IPS-15b (cell line): Measurements from ENCODE around the gene LHPP.
"Not testable (repeated sequence)": the region's sequence is repeated elsewhere in the genome, so short reads cannot be mapped to it uniquely, and the experiment has no call there.

Experiments
- H3K27me3 ChIP-seq: one replicate; pipeline ENCODE4 v1.6.1; 2013; ENCODE audit warnings: low read length; ENCODE audit not compliant: control insufficient read depth, insufficient read depth
- H3K36me3 ChIP-seq: one replicate; pipeline ENCODE4 v1.6.1; 2013; ENCODE audit warnings: low read length; ENCODE audit not compliant: control insufficient read depth, insufficient read depth
- H3K4me1 ChIP-seq: one replicate; pipeline ENCODE4 v1.6.1; 2013; ENCODE audit warnings: mild to moderate bottlenecking, low read length; ENCODE audit not compliant: control insufficient read depth, insufficient read depth
- H3K4me3 ChIP-seq: one replicate; pipeline ENCODE4 v1.5.1; 2013; ENCODE audit warnings: low read depth, low read length
- H3K9ac ChIP-seq: one replicate; pipeline ENCODE4 v1.6.1; 2013; ENCODE audit warnings: low read depth, mild to moderate bottlenecking, low read length
- H3K9me3 ChIP-seq: one replicate; pipeline ENCODE4 v1.6.1; 2013; ENCODE audit warnings: mild to moderate bottlenecking, low read length; ENCODE audit not compliant: control insufficient read depth, insufficient read depth

LHPP gene

DNA sequence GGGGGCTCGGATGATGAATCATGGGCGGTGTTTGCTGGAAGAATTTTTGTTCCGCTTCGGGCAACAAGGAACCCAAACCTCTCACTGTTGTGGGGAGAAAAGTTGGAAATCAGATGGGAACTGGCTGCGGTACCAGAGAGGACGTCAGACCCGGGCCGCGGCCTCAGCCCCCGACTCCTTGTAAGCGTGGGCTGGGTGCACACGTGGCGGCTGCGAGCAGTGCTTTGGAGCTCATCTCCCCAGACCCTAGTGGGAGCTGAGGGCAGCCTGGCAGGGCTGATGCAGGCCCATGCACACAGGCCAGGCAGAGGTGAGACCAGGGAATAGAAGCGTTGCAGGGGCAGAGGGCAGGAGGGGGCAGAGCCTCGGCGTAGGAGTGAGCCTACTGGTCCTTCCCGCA lies 146.1 kb downstream of the LHPP start:
- Histone ChIP-seq H3K9me3 (no peaks in the 10 kb centered on the region), H3K27me3 (no peaks in the 10 kb centered on the region), H3K36me3 (no peaks in the 10 kb centered on the region), H3K4me1 (no peaks in the 10 kb centered on the region), H3K9ac (no peak overlapping the region), H3K4me3 (no peak overlapping the region)

DNA sequence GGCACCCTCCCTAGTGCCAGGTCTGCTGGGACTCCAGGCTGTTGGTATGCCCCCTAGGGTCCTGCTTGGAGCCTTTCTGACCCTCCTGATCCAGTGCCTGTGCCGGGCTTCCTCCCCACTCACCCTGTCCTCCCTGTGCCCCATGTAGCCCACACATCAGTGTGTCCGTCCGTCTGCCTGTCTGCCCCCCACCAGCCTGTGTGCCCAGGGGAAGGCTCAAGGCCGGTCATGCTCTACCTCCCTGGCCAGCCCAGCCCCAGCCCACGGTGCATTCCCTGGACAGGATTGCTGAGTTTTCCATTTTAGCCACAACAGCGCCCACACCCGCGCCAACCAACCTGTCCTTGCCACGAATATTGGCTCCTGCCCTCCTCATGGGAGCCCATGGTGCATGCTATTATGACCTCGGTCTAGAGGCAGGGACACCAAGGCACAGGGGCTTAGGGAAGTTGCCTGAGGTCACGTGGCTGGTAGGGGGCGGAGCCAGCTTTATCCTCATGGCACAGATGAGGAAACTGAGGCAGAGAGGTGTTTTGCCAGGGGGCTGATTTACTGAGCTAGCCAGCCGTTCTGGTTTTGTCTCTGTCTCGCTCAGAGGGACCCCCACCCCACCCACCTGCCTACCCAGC lies 146.6 kb downstream of the LHPP start:
- Histone ChIP-seq H3K9ac (no peak overlapping the region), H3K27me3 (no peaks in the 10 kb centered on the region), H3K9me3 (no peaks in the 10 kb centered on the region), H3K36me3 (no peaks in the 10 kb centered on the region), H3K4me1 (no peaks in the 10 kb centered on the region), H3K4me3 (no peak overlapping the region)

DNA sequence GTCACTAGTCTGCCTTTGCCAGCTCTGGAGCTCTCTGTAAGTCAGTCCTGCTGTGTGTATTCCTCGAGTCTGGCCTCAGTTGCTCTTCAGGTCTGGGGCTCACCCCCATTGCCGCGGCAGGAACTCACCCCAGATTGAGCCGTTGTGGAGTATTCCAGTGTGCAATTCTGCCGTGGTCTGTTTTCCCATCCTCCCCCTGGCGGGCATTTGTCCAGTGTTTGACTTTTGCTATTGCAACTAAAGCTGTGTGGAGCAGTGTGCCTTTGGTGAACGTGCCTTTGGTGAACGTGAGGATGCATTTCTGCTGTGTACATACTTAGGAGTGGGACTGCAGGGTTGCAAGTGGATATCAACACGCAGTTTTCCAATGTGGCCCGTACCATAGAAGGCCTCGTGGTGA lies 148.1 kb downstream of the LHPP start:
- Histone ChIP-seq H3K36me3 (no peaks in the 10 kb centered on the region), H3K27me3 (no peaks in the 10 kb centered on the region), H3K4me3 (no peak overlapping the region), H3K9me3 (no peaks in the 10 kb centered on the region), H3K9ac (no peak overlapping the region), H3K4me1 (no peaks in the 10 kb centered on the region)

DNA sequence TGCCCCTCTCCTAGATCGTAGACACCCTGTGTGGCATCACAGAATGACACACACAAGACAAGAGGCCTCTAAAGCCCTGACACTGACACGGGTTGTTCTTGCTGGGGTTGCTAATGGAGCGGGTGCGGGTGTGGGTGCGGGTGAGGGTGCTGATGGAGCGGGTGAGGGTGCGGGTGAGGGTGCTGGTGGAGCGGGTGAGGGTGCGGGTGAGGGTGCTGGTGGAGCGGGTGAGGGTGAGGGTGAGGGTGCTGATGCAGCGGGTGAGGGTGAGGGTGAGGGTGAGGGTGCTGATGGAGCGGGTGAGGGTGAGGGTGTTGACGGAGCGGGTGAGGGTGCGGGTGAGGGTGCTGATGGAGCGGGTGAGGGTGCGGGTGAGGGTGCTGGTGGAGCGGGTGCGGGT lies 148.6 kb downstream of the LHPP start:
- not testable (repeated sequence) for H3K4me3 ChIP-seq, H3K36me3 ChIP-seq, H3K9ac ChIP-seq, H3K27me3 ChIP-seq, H3K9me3 ChIP-seq, H3K4me1 ChIP-seq

DNA sequence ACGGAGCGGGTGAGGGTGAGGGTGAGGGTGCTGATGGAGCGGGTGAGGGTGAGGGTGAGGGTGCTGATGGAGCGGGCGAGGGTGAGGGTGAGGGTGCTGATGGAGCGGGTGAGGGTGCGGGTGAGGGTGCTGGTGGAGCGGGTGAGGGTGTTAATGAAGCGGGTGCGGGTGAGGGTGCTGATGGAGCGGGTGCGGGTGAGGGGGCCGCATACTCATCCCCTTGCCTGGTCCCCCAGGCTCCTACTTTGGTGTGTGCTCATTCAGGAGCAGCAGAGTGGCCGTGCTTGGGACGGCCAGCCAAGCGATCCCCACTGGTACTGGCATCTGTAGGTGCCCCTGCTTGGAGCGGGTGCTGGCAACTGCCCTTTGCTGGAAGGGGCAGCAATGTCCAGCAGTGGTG lies 149.2 kb downstream of the LHPP start:
- H3K27me3 ChIP-seq, H3K4me1 ChIP-seq, H3K36me3 ChIP-seq, H3K9me3 ChIP-seq, H3K9ac ChIP-seq, H3K4me3 ChIP-seq: not testable (repeated sequence)

DNA sequence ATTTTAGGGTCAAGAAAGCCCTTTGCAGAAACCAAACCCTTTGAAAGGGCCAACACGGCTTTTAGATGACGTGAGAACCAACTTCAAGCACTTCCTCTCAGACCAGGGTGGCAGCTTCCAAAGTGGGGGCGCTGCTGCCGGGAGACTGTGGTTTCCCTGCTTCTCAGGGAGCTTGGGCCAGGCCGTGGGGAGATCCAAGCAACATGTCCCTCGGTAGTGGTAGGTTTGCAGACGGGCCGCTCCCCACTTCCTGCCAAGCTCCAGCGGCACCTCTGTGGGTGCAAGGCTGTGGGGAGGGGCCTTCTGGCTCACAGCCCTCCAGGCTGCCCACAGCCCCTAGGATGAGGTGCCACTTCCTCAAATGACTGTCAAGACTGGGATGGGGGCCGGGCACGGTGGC lies 150.1 kb downstream of the LHPP start:
- Histone ChIP-seq H3K9me3 (no peaks in the 10 kb centered on the region), H3K9ac (no peak overlapping the region), H3K4me1 (no peaks in the 10 kb centered on the region), H3K36me3 (no peaks in the 10 kb centered on the region), H3K4me3 (no peak overlapping the region), H3K27me3 (no peaks in the 10 kb centered on the region)

DNA sequence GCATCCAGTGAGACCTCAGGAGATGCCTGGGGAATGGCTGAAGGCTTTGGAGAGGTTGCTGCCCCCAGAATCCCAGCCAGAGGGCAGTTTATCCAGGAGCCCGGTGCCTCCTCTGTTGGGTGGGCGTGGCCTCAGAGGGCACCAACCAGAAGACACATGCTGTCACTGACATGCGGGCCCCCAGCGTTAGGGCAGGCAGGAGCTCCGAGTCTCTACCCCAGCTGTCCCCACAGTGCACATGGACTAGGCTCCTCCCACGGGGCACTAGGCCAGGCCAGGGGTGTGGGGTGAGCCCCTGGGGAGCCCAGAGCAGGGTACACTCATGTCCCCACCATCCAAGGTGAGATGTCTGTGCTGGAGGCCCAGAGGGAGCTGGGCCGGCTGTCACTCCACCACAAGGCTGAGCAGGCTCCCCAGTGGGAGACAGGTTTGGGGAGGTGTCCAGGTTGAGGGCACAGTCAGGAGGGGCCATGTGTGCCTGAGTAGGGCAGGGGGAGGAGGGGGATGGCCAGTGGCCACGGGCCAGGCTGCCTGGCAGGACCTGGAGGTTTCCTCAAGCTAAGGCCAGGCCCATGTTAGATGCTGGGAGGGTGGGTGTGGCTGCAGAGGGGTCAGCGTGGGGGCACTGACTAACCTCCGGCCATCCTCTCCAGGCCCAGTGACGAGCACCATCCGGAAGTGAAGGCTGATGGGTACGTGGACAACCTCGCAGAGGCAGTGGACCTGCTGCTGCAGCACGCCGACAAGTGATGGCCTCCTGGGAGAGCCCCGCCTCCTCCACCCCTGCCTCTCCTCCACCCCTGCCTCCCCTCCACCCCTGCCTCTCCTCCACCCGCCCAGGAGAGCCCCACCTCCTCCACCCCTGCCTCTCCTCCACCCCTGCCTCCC lies 151.2 kb downstream of the LHPP start:
- Histone ChIP-seq H3K36me3 (peaks cover 4% of the 10 kb centered on the region), H3K9me3 (no peaks in the 10 kb centered on the region), H3K4me3 (no peak overlapping the region), H3K4me1 (no peaks in the 10 kb centered on the region), H3K27me3 (no peaks in the 10 kb centered on the region), H3K9ac (no peak overlapping the region)

DNA sequence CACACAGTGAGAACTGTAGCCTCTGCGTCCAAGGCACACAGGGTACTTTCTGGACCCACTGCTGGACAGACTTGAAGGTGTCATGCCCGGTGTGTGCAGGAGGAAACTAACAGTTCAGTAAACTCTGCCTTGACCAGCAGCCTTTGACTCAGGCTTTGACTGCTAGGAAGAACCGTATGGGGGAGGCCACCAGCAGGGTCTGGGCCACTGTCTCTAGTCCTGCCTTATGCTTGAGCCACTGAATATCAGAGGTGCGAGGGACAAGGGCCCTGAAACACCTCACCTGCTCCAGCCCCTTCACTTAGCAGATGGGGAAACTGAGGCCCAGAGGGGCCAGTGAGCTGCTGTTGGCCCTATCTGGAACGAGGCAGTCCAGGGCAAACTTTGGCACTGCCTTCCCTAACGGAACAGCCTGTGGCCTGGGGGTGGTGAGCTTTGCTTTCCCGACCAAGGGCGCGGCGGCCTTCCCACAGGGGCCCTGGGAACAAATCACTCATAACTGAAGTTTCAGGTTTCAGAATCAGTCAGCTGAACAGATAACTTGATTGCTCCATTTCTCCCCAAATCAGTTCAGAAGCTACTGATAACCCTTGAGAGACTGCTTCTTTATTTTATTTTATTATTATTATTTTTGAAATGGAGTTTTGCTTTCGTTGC lies 152.5 kb downstream of the LHPP start:
- Histone ChIP-seq H3K36me3 (peaks cover 4% of the 10 kb centered on the region), H3K9ac (no peak overlapping the region), H3K27me3 (no peaks in the 10 kb centered on the region), H3K9me3 (no peaks in the 10 kb centered on the region), H3K4me3 (no peak overlapping the region), H3K4me1 (no peaks in the 10 kb centered on the region)

DNA sequence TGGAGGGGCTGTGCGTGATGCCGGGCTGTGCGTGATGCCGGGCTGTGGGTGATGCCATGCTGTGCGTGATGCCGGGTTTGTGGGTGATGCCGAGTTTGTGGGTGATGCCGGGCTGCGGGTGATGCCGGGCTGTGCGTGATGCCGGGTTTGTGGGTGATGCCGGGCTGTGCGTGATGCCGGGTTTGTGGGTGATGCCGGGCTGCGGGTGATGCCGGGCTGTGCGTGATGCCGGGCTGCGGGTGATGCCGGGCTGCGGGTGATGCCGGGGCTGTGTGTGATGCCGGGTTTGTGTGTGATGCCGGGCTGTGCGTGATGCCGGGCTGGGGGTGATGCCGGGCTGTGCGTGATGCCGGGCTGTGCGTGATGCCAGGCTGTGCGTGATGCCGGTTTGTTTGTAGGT lies 153.6 kb downstream of the LHPP start:
- Histone ChIP-seq H3K27me3 (no peaks in the 10 kb centered on the region), H3K4me3 (no peak overlapping the region), H3K36me3 (peaks cover 4% of the 10 kb centered on the region), H3K9me3 (no peaks in the 10 kb centered on the region), H3K4me1 (no peaks in the 10 kb centered on the region), H3K9ac (no peak overlapping the region)

DNA sequence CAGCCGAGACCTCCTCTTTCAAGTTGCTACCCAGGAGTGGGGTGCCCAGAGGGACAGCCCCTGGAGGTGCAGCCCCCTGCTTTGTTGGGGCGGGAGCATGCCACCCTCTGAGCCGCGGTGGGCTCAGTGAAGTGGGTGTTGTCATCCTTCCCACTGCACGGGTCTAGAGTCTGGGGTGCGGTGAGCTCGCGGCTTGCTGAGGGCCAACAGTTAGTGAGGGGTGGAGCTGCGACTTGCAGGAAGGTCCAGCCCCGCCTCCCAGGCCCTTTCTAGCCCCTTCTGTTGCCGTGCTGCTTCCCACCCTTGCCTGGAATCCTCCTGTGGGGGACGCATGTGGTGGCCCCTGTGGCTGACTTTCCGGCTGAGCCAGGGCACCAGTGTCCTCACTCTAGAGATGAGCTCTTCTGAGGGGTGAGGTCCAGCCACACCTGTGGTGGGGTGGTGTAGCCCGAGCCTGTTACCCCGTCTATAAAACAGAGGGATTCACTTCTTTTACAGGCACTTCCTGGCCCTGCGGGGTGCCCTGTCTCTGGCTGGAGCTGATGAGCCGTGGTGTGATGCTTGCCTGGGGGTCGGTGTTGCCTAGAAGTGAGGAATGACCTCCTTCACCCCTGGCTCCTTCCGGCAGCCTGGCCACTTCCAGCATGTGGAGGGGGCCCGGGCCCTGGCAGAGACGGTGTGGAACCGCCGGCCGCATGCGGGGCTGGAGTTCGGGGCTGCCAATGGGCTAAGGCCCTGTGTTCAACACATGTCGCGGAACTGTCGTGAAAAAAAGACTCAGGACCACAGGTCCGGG lies 154.6 kb downstream of the LHPP start:
- Histone ChIP-seq H3K4me1 (no peaks in the 10 kb centered on the region), H3K36me3 (peaks cover 4% of the 10 kb centered on the region), H3K9me3 (no peaks in the 10 kb centered on the region), H3K27me3 (no peaks in the 10 kb centered on the region), H3K4me3 (no peak overlapping the region), H3K9ac (peak overlapping the region; percentile 54)

DNA sequence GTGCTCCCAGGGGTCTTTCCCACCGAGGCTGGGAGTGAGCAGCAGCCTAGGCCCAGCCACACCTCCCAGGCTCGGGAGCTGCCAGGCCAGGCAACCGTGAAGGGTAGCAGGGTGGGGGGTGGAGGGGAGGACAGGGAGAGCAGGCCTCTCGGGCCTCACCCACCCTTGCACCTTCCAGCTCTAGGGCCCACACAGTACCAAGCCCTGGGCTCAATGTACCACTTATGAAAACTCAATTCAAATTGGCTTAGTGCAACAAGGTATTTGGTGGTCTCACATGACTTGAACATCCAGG lies 155.2 kb downstream of the LHPP start:
- H3K9ac ChIP-seq, result no peak overlapping the region
- H3K9me3 ChIP-seq, result no peaks in the 10 kb centered on the region
- H3K27me3 ChIP-seq, result no peaks in the 10 kb centered on the region
- H3K4me1 ChIP-seq, result no peaks in the 10 kb centered on the region
- peaks cover 4% of the 10 kb centered on the region for H3K36me3 ChIP-seq
- no peak overlapping the region for H3K4me3 ChIP-seq
